GM23338 (cell line): Measurements from ENCODE around the gene CRACR2A. TPM values are rescaled to one million over a fixed set of nuclear protein-coding genes. Genes with fewer than 3 reads are reported as not detected.
A peak's percentile ranks its signal among the peaks of the same experiment; 100 is the strongest.

Experiments
- ATAC-seq: fragments of 200-7000 bp; cut with Tn5 transposase; 3 replicates; pipeline ENCODE4 v1.9.1; 2020
- DNase-seq: peaks from one replicate; pipeline ENCODE4 v3.0.0-alpha.2; 2015; ENCODE audit warnings: low spot score
- H2AFZ ChIP-seq: fragments of 200-600 bp; sonication (generic); 2 replicates; pipeline ENCODE4 v1.8.0; 2016; ENCODE audit warnings: antibody characterized with exemption, mild to moderate bottlenecking, moderate library complexity
- H3F3A ChIP-seq: fragments of 200-600 bp; sonication (generic); replicated peaks from 2 replicates; pipeline ENCODE4 v1.8.0; 2017; ENCODE audit warnings: antibody characterized with exemption, mixed run types, low read depth
- H3K27ac ChIP-seq: fragments of 200-600 bp; sonication (generic); 2 replicates; pipeline ENCODE4 v1.6.1; 2016; ENCODE audit warnings: low read depth
- H3K27me3 ChIP-seq: fragments of 200-600 bp; sonication (generic); 2 replicates; pipeline ENCODE4 v1.8.0; 2016; ENCODE audit warnings: mild to moderate bottlenecking, mixed run types, moderate library complexity; ENCODE audit not compliant: insufficient read depth
- H3K36me3 ChIP-seq: fragments of 200-600 bp; sonication (generic); 2 replicates; pipeline ENCODE4 v1.8.0; 2016; ENCODE audit warnings: mild to moderate bottlenecking; ENCODE audit not compliant: insufficient read depth
- H3K4me1 ChIP-seq: fragments of 200-600 bp; sonication (generic); 2 replicates; pipeline ENCODE4 v1.8.0; 2016; ENCODE audit warnings: mild to moderate bottlenecking, moderate library complexity; ENCODE audit not compliant: insufficient read depth
- H3K4me2 ChIP-seq: fragments of 200-600 bp; sonication (generic); 2 replicates; pipeline ENCODE4 v1.7.1; 2017; ENCODE audit warnings: mixed run types
- H3K4me3 ChIP-seq: fragments of 200-600 bp; sonication (generic); 2 replicates; pipeline ENCODE4 v1.6.1; 2016; ENCODE audit warnings: mixed run types
- H3K79me2 ChIP-seq: fragments of 200-600 bp; sonication (generic); replicated peaks from 2 replicates; pipeline ENCODE4 v1.8.0; 2017; ENCODE audit warnings: mild to moderate bottlenecking; ENCODE audit not compliant: insufficient read depth
- H3K9me2 ChIP-seq: fragments of 200-600 bp; sonication (generic); 2 replicates; pipeline ENCODE4 v1.8.0; 2017; ENCODE audit not compliant: insufficient read depth
- H4K20me1 ChIP-seq: fragments of 200-600 bp; sonication (generic); replicated peaks from 2 replicates; pipeline ENCODE4 v1.8.0; 2017; ENCODE audit warnings: mild to moderate bottlenecking; ENCODE audit not compliant: insufficient read depth
- H3K27ac Mint-ChIP-seq: 2 replicates; pipeline ENCODE4 v1.8.0; 2020; ENCODE audit warnings: inconsistent platforms, mild to moderate bottlenecking, moderate library complexity, mixed read lengths
- H3K27me3 Mint-ChIP-seq: 3 replicates; pipeline ENCODE4 v1.8.0; 2022; ENCODE audit warnings: low read depth, mild to moderate bottlenecking, moderate library complexity, mixed read lengths, inconsistent platforms; ENCODE audit not compliant: insufficient read depth, poor library complexity
- H3K36me3 Mint-ChIP-seq: 3 replicates; pipeline ENCODE4 v1.8.0; 2021; ENCODE audit warnings: low read depth, mild to moderate bottlenecking, inconsistent platforms, moderate library complexity, mixed read lengths
- H3K4me1 Mint-ChIP-seq: 3 replicates; pipeline ENCODE4 v1.8.0; 2020; ENCODE audit warnings: mild to moderate bottlenecking, inconsistent platforms, mixed read lengths
- H3K4me3 Mint-ChIP-seq: 3 replicates; pipeline ENCODE4 v1.8.0; 2021; ENCODE audit warnings: moderate library complexity, mild to moderate bottlenecking, inconsistent platforms, mixed read lengths
- H3K9me3 Mint-ChIP-seq: 3 replicates; pipeline ENCODE4 v1.8.0; 2020; ENCODE audit warnings: moderate library complexity, mild to moderate bottlenecking, inconsistent platforms, mixed read lengths
- CREB1 ChIP-seq: fragments of 250-450 bp; sonication (Bioruptor Pico); IDR thresholded peaks from 2 replicates; pipeline ENCODE4 v1.5.0; 2020; ENCODE audit warnings: low read depth, mild to moderate bottlenecking, moderate library complexity
- EZH2 ChIP-seq: fragments of 200-600 bp; sonication (generic); IDR thresholded peaks from one replicate; pipeline ENCODE4 v1.8.0; 2017; ENCODE audit warnings: antibody characterized with exemption, mild to moderate bottlenecking, low read depth; ENCODE audit not compliant: unreplicated experiment
- JUNB ChIP-seq: IDR thresholded peaks from one replicate; pipeline ENCODE4 v1.6.1; 2016; ENCODE audit warnings: antibody characterized with exemption; ENCODE audit not compliant: unreplicated experiment
- NANOG ChIP-seq: IDR thresholded peaks from 2 replicates; pipeline ENCODE4 v1.6.1; 2016; ENCODE audit warnings: antibody characterized with exemption, borderline replicate concordance
- POLR2AphosphoS5 ChIP-seq: IDR thresholded peaks from 2 replicates; pipeline ENCODE4 v1.6.1; 2016; ENCODE audit warnings: antibody characterized with exemption, low read depth
- STAT1 ChIP-seq: IDR thresholded peaks from one replicate; pipeline ENCODE4 v1.6.1; 2016; ENCODE audit warnings: antibody characterized with exemption; ENCODE audit not compliant: unreplicated experiment
- ZNF114 ChIP-seq: fragments of 250-450 bp; sonication (Bioruptor Pico); IDR thresholded peaks from 2 replicates; pipeline ENCODE4 v1.5.0; 2020; ENCODE audit warnings: mild to moderate bottlenecking, moderate library complexity
- ZNF331 ChIP-seq: fragments of 250-450 bp; sonication (Bioruptor Pico); IDR thresholded peaks from 2 replicates; pipeline ENCODE4 v1.5.0; 2020; ENCODE audit warnings: low read depth, mild to moderate bottlenecking, moderate library complexity
- polyA plus RNA-seq: library from polyadenylated mRNA; unstranded; fragments of >200 nt; fragmentation: Nextera tagmentation; extraction: Ambion mirVana; gene quantifications from 2 replicates; pipeline ENCODE4 v1.2.1, GENCODE V29; 2016
- total RNA-seq: library from RNA; depleted of rRNA; stranded (reverse); fragments of >200 nt; shearing (Covaris generic); gene quantifications from 2 replicates; pipeline ENCODE4 v1.2.3, GENCODE V29; 2014
- TF ChIP-seq, protein P1 (sequence below): IDR thresholded peaks from one replicate; pipeline ENCODE4 v1.6.1; 2018; ENCODE audit warnings: antibody characterized with exemption; ENCODE audit not compliant: unreplicated experiment
- TF ChIP-seq, protein P2 (sequence below), 2 experiments: fragments of 200-600 bp in 1 of 2; sonication (generic) in 1 of 2; conservative IDR thresholded peaks; 2 replicates each; pipeline versions ENCODE4 v1.5.1 to v1.6.1; 2016 to 2017; ENCODE audit warnings: antibody characterized with exemption in 2 of 2, low read depth in 2 of 2, mild to moderate bottlenecking in 2 of 2, moderate library complexity in 1 of 2
- TF ChIP-seq, protein P3 (sequence below): IDR thresholded peaks from 2 replicates; pipeline ENCODE4 v1.6.1; 2016; ENCODE audit warnings: antibody characterized with exemption

CRACR2A gene
- total and polyA plus RNA-seq, 2 experiments from 2014 or later: 1.5 to 3.0 TPM

DNA sequence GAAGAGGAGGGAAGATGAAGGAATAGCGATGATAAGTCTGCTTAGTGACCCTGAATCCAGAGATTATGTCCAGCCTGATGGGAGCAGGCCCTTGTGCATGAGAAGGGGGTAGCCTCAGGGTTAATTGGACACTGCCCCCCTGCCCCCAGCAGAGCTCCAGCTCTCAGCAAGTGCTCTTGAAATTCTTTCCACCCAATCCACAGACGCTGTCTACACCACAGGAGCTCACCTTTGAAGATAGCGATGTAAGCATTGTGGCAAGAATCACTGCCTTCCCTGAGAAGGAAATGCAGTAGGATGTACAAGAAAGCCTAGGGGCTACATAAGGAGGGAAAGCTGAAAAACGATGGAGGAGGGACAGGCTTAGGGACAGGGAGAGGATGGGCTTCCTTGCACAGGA, 39.4 kb downstream of the CRACR2A start:
- DNase-seq (peak; percentile 8), ATAC-seq (no peak)
- Mint-ChIP-seq H3K27ac (no peak overlapping the region), H3K4me1 (peaks cover 8% of the 10 kb centered on the region), H3K27me3 (no peaks in the 10 kb centered on the region), H3K4me3 (no peak overlapping the region), H3K9me3 (no peaks in the 10 kb centered on the region; the same call in 2 of the 3 replicates), H3K36me3 (no peaks in the 10 kb centered on the region)
- H3K4me3 ChIP-seq: no peak overlapping the region
- peaks cover 21% of the 10 kb centered on the region for H3K9me2 ChIP-seq
- H4K20me1 ChIP-seq: no peaks in the 10 kb centered on the region
- no peaks in the 10 kb centered on the region for H3K36me3 ChIP-seq
- H3F3A ChIP-seq: no peaks in the 10 kb centered on the region
- no peaks in the 10 kb centered on the region for H3K79me2 ChIP-seq
- TF ChIP-seq STAT1: no peak
- no peak for TF ChIP-seq JUNB
- TF ChIP-seq, protein P1, sequence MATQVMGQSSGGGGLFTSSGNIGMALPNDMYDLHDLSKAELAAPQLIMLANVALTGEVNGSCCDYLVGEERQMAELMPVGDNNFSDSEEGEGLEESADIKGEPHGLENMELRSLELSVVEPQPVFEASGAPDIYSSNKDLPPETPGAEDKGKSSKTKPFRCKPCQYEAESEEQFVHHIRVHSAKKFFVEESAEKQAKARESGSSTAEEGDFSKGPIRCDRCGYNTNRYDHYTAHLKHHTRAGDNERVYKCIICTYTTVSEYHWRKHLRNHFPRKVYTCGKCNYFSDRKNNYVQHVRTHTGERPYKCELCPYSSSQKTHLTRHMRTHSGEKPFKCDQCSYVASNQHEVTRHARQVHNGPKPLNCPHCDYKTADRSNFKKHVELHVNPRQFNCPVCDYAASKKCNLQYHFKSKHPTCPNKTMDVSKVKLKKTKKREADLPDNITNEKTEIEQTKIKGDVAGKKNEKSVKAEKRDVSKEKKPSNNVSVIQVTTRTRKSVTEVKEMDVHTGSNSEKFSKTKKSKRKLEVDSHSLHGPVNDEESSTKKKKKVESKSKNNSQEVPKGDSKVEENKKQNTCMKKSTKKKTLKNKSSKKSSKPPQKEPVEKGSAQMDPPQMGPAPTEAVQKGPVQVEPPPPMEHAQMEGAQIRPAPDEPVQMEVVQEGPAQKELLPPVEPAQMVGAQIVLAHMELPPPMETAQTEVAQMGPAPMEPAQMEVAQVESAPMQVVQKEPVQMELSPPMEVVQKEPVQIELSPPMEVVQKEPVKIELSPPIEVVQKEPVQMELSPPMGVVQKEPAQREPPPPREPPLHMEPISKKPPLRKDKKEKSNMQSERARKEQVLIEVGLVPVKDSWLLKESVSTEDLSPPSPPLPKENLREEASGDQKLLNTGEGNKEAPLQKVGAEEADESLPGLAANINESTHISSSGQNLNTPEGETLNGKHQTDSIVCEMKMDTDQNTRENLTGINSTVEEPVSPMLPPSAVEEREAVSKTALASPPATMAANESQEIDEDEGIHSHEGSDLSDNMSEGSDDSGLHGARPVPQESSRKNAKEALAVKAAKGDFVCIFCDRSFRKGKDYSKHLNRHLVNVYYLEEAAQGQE: no peak
- TF ChIP-seq, protein P2, sequence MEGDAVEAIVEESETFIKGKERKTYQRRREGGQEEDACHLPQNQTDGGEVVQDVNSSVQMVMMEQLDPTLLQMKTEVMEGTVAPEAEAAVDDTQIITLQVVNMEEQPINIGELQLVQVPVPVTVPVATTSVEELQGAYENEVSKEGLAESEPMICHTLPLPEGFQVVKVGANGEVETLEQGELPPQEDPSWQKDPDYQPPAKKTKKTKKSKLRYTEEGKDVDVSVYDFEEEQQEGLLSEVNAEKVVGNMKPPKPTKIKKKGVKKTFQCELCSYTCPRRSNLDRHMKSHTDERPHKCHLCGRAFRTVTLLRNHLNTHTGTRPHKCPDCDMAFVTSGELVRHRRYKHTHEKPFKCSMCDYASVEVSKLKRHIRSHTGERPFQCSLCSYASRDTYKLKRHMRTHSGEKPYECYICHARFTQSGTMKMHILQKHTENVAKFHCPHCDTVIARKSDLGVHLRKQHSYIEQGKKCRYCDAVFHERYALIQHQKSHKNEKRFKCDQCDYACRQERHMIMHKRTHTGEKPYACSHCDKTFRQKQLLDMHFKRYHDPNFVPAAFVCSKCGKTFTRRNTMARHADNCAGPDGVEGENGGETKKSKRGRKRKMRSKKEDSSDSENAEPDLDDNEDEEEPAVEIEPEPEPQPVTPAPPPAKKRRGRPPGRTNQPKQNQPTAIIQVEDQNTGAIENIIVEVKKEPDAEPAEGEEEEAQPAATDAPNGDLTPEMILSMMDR (conservative IDR thresholded peaks at IDR 0.05; ENCODE audit: low read depth in 2 of 2): no peak
- TF ChIP-seq CREB1 (CRISPR knock-in tag): no peak
- no peak for TF ChIP-seq ZNF114
- no peak overlapping the region for H3K4me2 ChIP-seq
- H2AFZ ChIP-seq: no peak overlapping the region
- peaks cover 14% of the 10 kb centered on the region; the same call in 1 of the 2 replicates for H3K4me1 ChIP-seq
- no peak overlapping the region for H3K27ac ChIP-seq
- no peaks in the 10 kb centered on the region; the same call in 1 of the 2 replicates for H3K27me3 ChIP-seq

DNA sequence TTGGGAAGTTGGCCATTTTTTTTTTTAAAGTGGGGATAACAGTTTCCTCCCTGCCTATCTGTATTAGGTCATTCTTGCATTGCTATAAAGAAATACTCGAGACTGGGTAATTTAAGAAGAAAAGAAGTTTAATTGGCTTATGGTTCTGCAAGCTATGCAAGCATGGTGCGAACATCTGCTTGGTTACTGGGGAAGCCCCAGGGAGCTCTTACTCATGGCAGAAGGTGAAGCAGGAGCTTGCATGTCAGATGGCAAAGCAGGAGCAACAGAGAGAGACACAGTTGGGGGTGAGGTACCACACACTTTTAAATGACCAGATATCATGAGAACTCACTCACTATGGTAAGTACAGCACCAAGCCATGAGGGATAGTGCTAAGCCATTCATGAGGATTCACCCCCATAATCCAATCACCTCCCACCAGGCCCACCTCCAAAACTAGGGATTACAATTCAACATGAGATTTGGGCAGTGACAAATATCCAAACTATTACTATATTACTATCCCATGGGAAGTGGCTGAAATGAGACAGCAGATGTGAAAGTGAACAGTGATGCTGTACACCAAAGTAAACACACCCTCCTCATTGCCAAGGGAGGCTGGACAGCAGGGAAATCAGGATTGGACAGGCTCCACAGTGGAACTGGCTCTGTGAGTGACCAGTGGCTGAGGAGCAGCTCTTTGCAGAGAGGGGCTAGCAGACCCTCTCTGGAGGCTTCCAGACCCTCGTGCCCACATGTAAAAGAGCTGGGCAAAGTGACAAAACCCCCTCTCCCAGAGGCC, 40.5 kb downstream of the CRACR2A start:
- no peak for ATAC-seq
- TF ChIP-seq, protein P3, sequence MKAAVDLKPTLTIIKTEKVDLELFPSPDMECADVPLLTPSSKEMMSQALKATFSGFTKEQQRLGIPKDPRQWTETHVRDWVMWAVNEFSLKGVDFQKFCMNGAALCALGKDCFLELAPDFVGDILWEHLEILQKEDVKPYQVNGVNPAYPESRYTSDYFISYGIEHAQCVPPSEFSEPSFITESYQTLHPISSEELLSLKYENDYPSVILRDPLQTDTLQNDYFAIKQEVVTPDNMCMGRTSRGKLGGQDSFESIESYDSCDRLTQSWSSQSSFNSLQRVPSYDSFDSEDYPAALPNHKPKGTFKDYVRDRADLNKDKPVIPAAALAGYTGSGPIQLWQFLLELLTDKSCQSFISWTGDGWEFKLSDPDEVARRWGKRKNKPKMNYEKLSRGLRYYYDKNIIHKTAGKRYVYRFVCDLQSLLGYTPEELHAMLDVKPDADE: no peak
- TF ChIP-seq ZNF331 (CRISPR knock-in tag): no peak
- TF ChIP-seq POLR2AphosphoS5: no peak
- no peak for TF ChIP-seq CREB1 (CRISPR knock-in tag)
- TF ChIP-seq, protein P1: no peak
- TF ChIP-seq NANOG: no peak
- no peak for TF ChIP-seq EZH2
- TF ChIP-seq STAT1: no peak

More for the DNA sequence above, 40.5 kb downstream of the CRACR2A start:
- Histone ChIP-seq H3F3A (no peaks in the 10 kb centered on the region), H3K79me2 (no peaks in the 10 kb centered on the region), H2AFZ (no peak overlapping the region), H3K27ac (no peak overlapping the region), H3K27me3 (no peaks in the 10 kb centered on the region; the same call in 1 of the 2 replicates), H3K9me2 (peaks cover 21% of the 10 kb centered on the region), H3K4me3 (no peak overlapping the region), H3K36me3 (no peaks in the 10 kb centered on the region), H4K20me1 (no peaks in the 10 kb centered on the region), H3K4me2 (no peak overlapping the region), H3K4me1 (peaks cover 14% of the 10 kb centered on the region; the same call in 1 of the 2 replicates)
- H3K36me3 Mint-ChIP-seq: no peaks in the 10 kb centered on the region
- no peaks in the 10 kb centered on the region for H3K27me3 Mint-ChIP-seq
- H3K4me1 Mint-ChIP-seq: peaks cover 8% of the 10 kb centered on the region
- H3K9me3 Mint-ChIP-seq: no peaks in the 10 kb centered on the region; the same call in 2 of the 3 replicates
- no peak overlapping the region for H3K4me3 Mint-ChIP-seq
- H3K27ac Mint-ChIP-seq: no peak overlapping the region
- DNase-seq: no peak
